ENCODE measurements around the gene CXCL10.

DNA sequence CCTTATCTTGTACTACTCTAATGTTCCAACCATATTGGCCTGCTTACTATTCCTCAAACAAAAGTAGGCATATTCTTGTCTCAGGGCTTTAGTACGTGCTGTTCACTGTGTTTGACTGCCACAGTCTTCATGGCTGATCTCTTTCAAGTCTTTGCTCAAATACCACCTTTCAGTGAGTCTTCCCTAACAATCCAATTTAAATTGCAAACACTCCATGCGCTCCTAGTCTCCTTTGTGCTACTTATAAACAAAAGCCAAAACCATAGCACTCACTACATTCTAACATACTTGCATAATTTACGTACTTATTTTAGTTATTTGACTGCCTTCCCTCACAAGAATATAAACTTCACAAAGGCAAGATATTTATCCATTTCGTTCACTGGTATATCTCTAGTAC is 49.5 kb upstream of the CXCL10 start:
- no peak for TF ChIP-seq ZNF529 (tag by site-specific recombination; IDR thresholded peaks at IDR 0.05; ENCODE audit: insufficient replicate concordance)
- TF ChIP-seq, protein P1, sequence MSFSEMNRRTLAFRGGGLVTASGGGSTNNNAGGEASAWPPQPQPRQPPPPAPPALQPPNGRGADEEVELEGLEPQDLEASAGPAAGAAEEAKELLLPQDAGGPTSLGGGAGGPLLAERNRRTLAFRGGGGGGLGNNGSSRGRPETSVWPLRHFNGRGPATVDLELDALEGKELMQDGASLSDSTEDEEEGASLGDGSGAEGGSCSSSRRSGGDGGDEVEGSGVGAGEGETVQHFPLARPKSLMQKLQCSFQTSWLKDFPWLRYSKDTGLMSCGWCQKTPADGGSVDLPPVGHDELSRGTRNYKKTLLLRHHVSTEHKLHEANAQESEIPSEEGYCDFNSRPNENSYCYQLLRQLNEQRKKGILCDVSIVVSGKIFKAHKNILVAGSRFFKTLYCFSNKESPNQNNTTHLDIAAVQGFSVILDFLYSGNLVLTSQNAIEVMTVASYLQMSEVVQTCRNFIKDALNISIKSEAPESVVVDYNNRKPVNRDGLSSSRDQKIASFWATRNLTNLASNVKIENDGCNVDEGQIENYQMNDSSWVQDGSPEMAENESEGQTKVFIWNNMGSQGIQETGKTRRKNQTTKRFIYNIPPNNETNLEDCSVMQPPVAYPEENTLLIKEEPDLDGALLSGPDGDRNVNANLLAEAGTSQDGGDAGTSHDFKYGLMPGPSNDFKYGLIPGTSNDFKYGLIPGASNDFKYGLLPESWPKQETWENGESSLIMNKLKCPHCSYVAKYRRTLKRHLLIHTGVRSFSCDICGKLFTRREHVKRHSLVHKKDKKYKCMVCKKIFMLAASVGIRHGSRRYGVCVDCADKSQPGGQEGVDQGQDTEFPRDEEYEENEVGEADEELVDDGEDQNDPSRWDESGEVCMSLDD (tag by site-specific recombination; IDR thresholded peaks at IDR 0.05): no peak
- TF ChIP-seq CTCF (tag by site-specific recombination; IDR thresholded peaks at IDR 0.05): no peak
- TF ChIP-seq ZNF24 (tag by site-specific recombination; IDR thresholded peaks at IDR 0.05): no peak
- no peak for TF ChIP-seq BCL11B (tag by site-specific recombination; IDR thresholded peaks at IDR 0.05; ENCODE audit: low read depth)
- no peak for TF ChIP-seq ZNF76 (tag by site-specific recombination; IDR thresholded peaks at IDR 0.05; ENCODE audit: borderline replicate concordance, low read depth)

All from HEK293 (cell line).